Measurements from ENCODE around the gene MAML2.

- TF ChIP-seq CTCF (IDR thresholded peaks at IDR 0.05): no peak
- TF ChIP-seq POLR2A (IDR thresholded peaks at IDR 0.05): no peak
Observed at GRCh38 chr11:96306071-96306470, 36.9 kb downstream of the MAML2 start.
